HG03064 (cell line): ENCODE data around the gene DDI2.
A peak's percentile ranks its signal among the peaks of the same experiment; 100 is the strongest.
"Not testable (repeated sequence)": the region's sequence is repeated elsewhere in the genome, so short reads cannot be mapped to it uniquely, and the experiment has no call there.

Experiments
- ATAC-seq: cut with Tn5 transposase; IDR thresholded peaks from one replicate; pipeline ENCODE4 v1.9.1; 2021; ENCODE audit warnings: low read depth; ENCODE audit not compliant: unreplicated experiment

DDI2 gene

GRCh38 chr1:15617173-15618076 lies at the start of gene DDI2:
DDI2 (plus strand) TSS chr1:15617458; CDS start chr1:15617671, 213 bp downstream.
- peak; percentile 63 for ATAC-seq

DNA sequence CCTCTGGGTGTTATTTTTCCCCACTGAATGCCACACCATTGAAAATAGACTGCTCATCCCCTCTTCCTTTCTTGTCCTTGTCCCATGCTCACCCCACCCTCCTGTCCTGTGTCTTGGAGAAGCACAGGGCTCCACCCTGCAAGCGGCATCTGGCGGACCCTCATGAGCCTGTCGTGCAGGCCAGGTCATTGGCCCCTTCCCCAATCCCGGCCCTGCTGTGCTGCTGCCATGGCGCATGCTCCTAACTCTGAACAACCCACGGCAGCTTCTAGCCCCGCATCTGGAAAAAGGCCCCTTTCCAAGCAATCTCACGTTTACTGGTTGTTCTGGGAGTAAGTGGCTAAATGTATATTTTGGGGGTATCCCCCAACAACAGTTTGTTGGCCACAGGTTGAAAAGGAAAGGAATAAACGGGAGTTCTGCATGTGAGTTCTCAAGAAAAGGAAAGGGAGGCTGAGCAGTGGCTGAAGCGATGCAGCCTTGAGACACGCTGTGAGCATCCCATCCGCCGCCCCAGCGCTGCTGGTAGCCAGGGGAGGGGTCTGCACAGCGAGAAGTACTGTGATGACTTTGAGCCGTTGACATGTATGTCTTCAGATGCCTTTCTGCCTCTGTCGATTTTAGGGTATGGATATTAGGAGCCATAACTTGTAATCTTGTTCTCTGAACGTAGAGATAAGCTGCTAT lies 48.7 kb upstream of the DDI2 start:
- ATAC-seq, result no peak

DNA sequence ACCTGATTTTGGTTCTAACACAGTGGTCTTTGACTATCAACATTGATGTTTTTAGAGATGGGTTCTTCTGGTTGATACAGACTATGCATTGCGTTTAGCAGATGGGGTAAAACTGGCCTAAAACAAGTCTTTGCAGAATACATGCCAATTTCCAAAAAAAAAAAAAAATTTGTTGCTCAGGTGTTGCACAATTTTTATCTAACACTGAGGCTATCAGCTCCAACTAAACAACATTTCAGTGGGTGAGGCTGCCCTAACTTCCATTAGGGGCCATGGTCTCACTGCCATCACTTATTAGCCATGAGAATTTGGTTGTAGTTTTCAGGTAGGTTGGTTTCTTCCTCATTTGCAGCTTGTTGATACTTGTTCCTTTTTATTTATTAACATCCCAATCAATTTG lies 46.4 kb upstream of the DDI2 start:
- ATAC-seq, result no peak

DNA sequence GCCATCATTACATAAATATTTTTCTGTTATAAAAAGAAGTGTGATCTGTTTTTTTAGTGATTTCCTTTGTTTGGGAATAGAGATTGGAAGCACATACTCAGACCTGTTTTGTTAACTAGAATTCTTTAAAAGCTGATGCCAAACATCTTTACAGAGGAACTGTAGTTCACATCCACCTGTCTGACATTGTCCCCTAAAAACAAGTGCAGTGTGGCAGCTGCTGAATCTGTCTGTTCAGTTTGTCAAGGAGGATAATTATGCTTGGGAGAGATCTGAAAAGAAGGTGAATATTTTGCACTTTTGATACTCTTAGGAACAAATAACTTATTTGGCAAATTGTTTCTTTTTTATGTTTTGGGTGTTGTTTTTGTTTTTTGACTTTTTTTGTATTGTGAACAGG lies 46.0 kb upstream of the DDI2 start:
- ATAC-seq, result no peak

GRCh38 chr1:15573477-15573876 lies 43.8 kb upstream of the DDI2 start:
- ATAC-seq, result no peak

DNA sequence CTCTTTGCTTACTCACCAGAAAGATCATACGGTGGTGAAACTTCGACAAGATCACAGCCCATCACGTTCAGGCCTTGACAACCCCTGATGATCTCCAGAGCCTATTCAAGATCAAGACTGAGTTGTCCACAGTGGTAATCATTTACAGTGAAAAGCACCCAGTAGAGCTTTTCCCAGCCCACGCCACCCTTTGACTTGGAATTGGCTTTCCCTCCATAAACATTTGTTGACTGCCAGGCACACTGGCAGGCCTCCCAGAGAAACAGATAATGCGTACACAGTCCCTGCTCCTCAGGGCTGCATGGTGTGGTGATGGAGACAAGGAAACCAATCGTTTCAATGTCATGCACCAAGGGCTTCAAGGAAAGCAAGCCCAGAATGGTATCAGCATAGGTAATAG lies 42.5 kb upstream of the DDI2 start:
- ATAC-seq, result no peak

DNA sequence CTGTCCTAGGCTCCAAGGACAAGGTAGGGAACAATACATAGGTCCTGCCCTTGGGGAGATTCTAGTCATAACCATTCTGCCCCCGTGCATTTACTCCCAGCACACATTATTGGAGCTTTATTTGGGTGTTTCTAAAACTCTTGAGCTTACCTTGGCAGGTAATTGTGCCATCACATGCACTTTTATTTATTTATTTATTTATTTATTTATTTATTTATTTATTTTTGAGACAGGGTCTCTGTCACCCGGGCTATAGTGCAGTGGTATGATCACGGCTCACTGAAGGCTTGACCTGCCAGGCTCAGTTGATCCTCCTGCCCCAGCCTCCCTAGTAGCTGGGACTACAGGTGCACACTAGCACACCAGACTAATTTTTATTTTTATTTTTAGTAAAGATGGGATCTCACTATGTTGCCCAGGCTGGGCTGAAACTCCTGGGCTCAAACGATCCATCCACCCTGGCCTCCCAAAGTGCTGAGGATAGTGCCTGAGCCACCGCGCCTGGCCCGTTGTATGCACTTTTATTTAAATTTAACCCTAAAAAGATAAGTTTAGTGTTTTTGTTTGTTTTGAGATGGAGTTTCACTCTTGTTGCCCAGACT lies 41.6 kb upstream of the DDI2 start:
- no peak for ATAC-seq

DNA sequence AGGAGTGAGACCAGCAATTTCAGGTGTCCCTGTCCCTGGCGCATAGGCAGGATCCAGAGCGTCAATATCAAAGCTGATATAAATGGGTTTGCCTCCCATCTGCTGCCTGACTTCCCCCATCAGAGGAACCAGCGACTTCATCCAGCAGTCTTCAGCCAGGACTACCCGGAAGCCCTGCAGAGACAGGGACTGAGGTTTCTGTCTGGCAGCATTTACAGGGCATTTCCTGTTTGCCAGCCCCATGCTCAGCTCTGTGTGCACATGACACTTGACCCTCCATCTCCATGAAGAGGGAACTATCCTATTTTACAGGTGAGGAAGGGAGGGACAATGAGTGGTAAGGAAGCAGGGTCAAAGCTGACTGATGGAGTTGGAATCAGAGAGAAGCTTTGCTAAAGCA lies 39.6 kb upstream of the DDI2 start:
- ATAC-seq, result no peak

DNA sequence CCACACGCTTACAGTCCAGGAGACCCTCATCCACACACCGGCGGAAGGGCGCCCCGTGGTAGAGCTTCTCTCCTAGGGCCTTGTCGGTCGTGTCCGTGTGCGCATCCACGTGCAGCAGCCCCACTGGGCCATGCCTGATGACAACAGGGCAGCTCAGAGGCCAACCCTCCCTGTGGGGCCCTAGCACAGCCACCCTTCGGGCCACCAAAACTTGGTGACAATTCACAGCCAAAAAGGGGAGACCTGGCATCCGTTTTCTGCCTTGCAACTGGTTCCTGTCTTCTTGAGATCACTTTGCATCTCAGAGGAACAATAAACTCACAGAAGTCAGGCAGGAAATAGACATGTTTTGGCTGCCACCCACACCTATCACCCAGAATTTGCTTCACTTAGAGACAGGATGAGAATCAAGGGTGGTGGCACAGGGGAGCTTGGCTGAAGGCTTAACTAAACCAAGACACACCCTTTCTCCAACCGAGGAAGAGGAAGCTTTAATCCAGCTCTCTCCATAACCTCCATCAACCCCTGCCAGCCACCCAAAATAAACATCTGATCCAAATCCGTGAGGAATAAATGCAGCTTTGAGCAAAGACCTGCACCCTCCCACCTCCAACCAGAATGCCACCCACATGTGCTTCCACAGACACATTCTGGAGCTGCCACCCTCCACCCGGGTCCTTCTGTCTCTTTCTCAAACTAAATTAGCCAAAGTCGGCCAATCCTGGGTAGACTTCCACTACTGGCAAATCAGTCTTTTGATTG lies 38.2 kb upstream of the DDI2 start:
- ATAC-seq, result no peak

- no peak for ATAC-seq
Observed at GRCh38 chr1:15579683-15580047, 37.6 kb upstream of the DDI2 start.

- no peak for ATAC-seq
Observed at GRCh38 chr1:15583016-15583706, 34.1 kb upstream of the DDI2 start.

GRCh38 chr1:15584489-15585363 lies 32.5 kb upstream of the DDI2 start, which contains the start of gene AGMAT:
AGMAT (minus strand) TSS chr1:15585051; CDS start chr1:15584967, 84 bp downstream.
- ATAC-seq, result no peak

DNA sequence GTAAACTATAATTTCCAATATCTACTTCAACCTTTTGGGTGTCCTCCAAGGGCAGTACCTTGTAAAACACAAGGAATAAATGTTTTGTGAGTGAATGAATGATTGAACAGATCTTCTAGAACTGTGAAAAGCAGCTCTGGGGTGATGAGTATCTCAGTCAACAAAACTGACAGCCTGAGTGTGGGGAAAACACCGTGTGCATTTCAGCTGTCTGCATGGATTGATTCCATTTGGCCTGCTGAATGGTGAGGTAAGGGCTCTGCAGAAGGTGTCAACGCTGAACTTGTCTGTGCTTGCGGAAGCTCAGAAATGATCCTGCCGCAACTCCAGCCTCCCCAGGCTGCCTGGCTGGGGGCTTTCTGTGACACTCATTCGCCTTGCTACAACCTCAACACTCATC lies 25.0 kb upstream of the DDI2 start:
- no peak for ATAC-seq

- no peak for ATAC-seq
Observed at GRCh38 chr1:15595809-15596617, 21.2 kb upstream of the DDI2 start.

GRCh38 chr1:15598436-15598835 lies 18.8 kb upstream of the DDI2 start:
- ATAC-seq, result no peak

DNA sequence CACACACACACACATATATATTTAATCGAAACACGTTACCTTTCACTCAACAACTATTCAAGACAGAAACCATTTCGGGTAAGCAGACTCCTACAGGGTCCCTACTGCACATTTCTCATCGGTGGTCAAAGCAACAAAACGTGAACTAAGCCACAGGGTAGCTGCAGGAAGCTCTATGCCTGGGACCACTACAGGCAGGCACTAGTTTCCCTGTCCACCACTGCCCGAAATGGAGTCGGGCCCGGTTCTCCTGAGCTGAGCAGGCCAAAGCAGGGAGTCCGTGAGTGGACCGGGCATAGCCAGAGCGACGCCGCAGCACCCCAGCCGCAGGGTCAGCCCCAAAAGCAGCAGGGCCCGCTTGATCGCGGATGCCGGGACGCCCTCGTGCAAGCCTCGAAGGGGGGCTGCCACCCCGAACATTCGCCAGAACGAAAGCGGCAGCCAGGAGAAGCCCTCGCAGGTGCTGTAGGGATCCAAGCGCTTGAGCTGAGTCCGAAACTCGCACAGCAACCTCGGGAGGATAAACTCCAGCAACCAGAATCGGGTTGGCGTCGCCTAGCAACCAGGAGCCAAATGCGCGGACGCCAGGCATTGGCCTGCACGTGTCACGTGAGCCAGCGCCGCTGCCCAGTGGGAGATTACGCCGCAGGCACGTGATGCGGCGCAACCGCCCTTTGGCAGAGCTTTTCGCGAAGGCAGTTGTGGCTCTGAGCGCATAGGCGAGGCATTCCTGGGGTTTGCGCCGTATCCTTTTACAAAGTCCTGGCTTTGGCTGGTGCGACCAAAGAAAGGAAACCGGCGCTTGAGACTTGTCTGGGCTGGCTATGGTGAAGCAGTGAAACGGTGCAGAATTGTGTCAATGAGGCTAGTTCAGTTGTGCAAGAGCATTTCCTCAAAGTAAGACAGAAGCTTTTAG lies 13.9 kb upstream of the DDI2 start:
- peak; percentile 83 for ATAC-seq

- not testable (repeated sequence) for ATAC-seq
Observed at GRCh38 chr1:15603966-15604282, 13.3 kb upstream of the DDI2 start.
